HCT116 (cell line): ENCODE measurements around the gene VDAC2. TPM values are rescaled to one million over a fixed set of nuclear protein-coding genes. Genes with fewer than 3 reads are reported as not detected.

Source experiments
- ATAC-seq: fragments of 200-7000 bp; cut with Tn5 transposase; 2 replicates; pipeline ENCODE4 v1.9.1; 2020; ENCODE audit warnings: mild to moderate bottlenecking, moderate library complexity
- BruUV-seq: library from RNA; stranded (reverse); fragments of 400-500 nt; replicated peaks from 2 replicates; lab custom pipeline; 2021; lab: Mats Ljungman, UMichigan
- CTCF ChIA-PET: fragments of 300-600 bp; sonication (Branson Sonifier 250); formaldehyde crosslinking; loops from one replicate; lab custom pipeline; 2021; ENCODE audit warnings: antibody characterized with exemption; lab: Charles Lee
- POLR2A ChIA-PET: fragments of 300-600, 350-600 bp; sonication (Branson Sonifier 250); formaldehyde crosslinking; loops from one replicate; lab custom pipeline; 2021; ENCODE audit warnings: antibody characterized with exemption; lab: Charles Lee
- RAD21 ChIA-PET, 2 experiments: fragments of 300-600 bp; sonication (Branson Sonifier 250); formaldehyde crosslinking; loops; one replicate each; lab custom pipeline; 2023; ENCODE audit warnings: low total read pairs in 2 of 2; ENCODE audit not compliant: uncharacterized antibody in 2 of 2, unreplicated experiment in 2 of 2, low non-redundant PET in 1 of 2; lab: Charles Lee
- DNase-seq: peaks from one replicate; pipeline ENCODE4 v3.0.0-alpha.2; 2010; ENCODE audit warnings: low read depth, low spot score
- H2AFZ ChIP-seq: fragments of 200-600 bp; shearing (Covaris generic), sonication (generic); 2 replicates; pipeline ENCODE4 v1.6.1; 2017; ENCODE audit warnings: low read depth, mixed run types, mixed read lengths, antibody characterized with exemption, low read length; ENCODE audit not compliant: poor library complexity, severe bottlenecking
- H3K27ac ChIP-seq: 2 replicates; pipeline ENCODE4 v1.5.1; 2012; ENCODE audit warnings: low read depth, low read length
- H3K27me3 ChIP-seq: fragments of 200-600 bp; sonication (generic); 2 replicates; pipeline ENCODE4 v1.6.1; 2016; ENCODE audit warnings: mixed run types, low read length, mixed read lengths; ENCODE audit not compliant: insufficient read depth
- H3K36me3 ChIP-seq, 2 experiments: fragments of 200-500 bp in 1 of 2; fragments of 200-600 bp in 1 of 2; sonication (Bioruptor generic) in 1 of 2; sonication (generic) in 1 of 2; 2 replicates each; pipeline versions ENCODE4 v1.5.1 to v1.6.1; 2014 to 2016; ENCODE audit warnings: low read length in 2 of 2, inconsistent platforms in 1 of 2, mixed read lengths in 1 of 2, mixed run types in 1 of 2; ENCODE audit not compliant: insufficient read depth in 2 of 2, control insufficient read depth in 1 of 2
- H3K4me1 ChIP-seq, 2 experiments: fragments of 200-600 bp in 1 of 2; sonication (generic) in 1 of 2; 2 replicates each; pipeline versions ENCODE4 v1.5.1 to v1.6.1; 2012 to 2017; ENCODE audit warnings: low read length in 2 of 2, inconsistent platforms in 1 of 2, mild to moderate bottlenecking in 1 of 2, mixed read lengths in 1 of 2, mixed run types in 1 of 2, moderate library complexity in 1 of 2; ENCODE audit not compliant: insufficient read depth in 2 of 2, control insufficient read depth in 1 of 2
- H3K4me2 ChIP-seq: fragments of 200-600 bp; sonication (generic); 2 replicates; pipeline ENCODE4 v1.6.1; 2017; ENCODE audit warnings: mixed run types, low read length, mixed read lengths
- H3K4me3 ChIP-seq, 2 experiments: fragments of 200-600 bp in 1 of 2; sonication (generic) in 1 of 2; replicated peaks in 1 of 2; 2 replicates each; pipeline ENCODE4 v1.5.1; 2011 to 2016; ENCODE audit warnings: low read length in 2 of 2, control low read depth in 1 of 2, low read depth in 1 of 2, mild to moderate bottlenecking in 1 of 2, mixed read lengths in 1 of 2, mixed run types in 1 of 2
- H3K79me2 ChIP-seq: fragments of 200-600 bp; sonication (generic); 2 replicates; pipeline ENCODE4 v1.6.1; 2017; ENCODE audit warnings: mild to moderate bottlenecking, mixed run types, low read length, moderate library complexity, mixed read lengths; ENCODE audit not compliant: insufficient read depth
- H3K9ac ChIP-seq: fragments of 200-600 bp; sonication (generic); 2 replicates; pipeline ENCODE4 v1.6.1; 2016; ENCODE audit warnings: low read length, mixed read lengths
- H3K9me2 ChIP-seq: fragments of 200-600 bp; sonication (generic), shearing (Covaris generic); 2 replicates; pipeline ENCODE4 v1.6.1; 2017; ENCODE audit warnings: mixed run types, mild to moderate bottlenecking, moderate library complexity; ENCODE audit not compliant: insufficient read depth
- H3K9me3 ChIP-seq, 2 experiments: fragments of 200-500 bp in 1 of 2; fragments of 200-600 bp in 1 of 2; sonication (Bioruptor generic) in 1 of 2; sonication (generic) in 1 of 2; 2 replicates each; pipeline ENCODE4 v1.6.1; 2014 to 2017; ENCODE audit warnings: low read length in 2 of 2, mixed read lengths in 2 of 2, inconsistent platforms in 1 of 2, low read depth in 1 of 2, mild to moderate bottlenecking in 1 of 2, mixed run types in 1 of 2, moderate library complexity in 1 of 2; ENCODE audit not compliant: control insufficient read depth in 1 of 2, insufficient read depth in 1 of 2
- H4K20me1 ChIP-seq: fragments of 200-600 bp; sonication (generic), shearing (Covaris generic); 2 replicates; pipeline ENCODE4 v1.6.1; 2017; ENCODE audit warnings: mixed run types, mild to moderate bottlenecking, moderate library complexity; ENCODE audit not compliant: insufficient read depth
- CEBPB ChIP-seq: IDR thresholded peaks from 2 replicates; pipeline ENCODE4 v1.6.1; 2012; ENCODE audit warnings: low read depth
- EZH2 ChIP-seq: fragments of 200-600 bp; sonication (generic); IDR thresholded peaks from 2 replicates; pipeline ENCODE4 v1.6.1; 2017; ENCODE audit warnings: antibody characterized with exemption, mixed run types
- FOSL1 ChIP-seq: IDR thresholded peaks from 2 replicates; pipeline ENCODE4 v1.6.1; 2012; ENCODE audit warnings: low read depth
- JUND ChIP-seq: IDR thresholded peaks from 2 replicates; pipeline ENCODE4 v1.6.1; 2012
- POLR2A ChIP-seq: IDR thresholded peaks from 2 replicates; pipeline ENCODE4 v1.7.0; 2011; ENCODE audit warnings: borderline replicate concordance; ENCODE audit not compliant: insufficient read depth, insufficient read length; ENCODE audit errors: extremely low read depth
- RAD21 ChIP-seq: IDR thresholded peaks from 2 replicates; pipeline ENCODE4 v1.6.1; 2012; ENCODE audit warnings: low read depth, mild to moderate bottlenecking
- SIN3A ChIP-seq: IDR thresholded peaks from 2 replicates; pipeline ENCODE4 v1.6.1; 2012; ENCODE audit warnings: low read depth
- ZFX ChIP-seq: fragments of 450-650 bp; IDR thresholded peaks from 2 replicates; pipeline ENCODE4 v1.6.1; 2017
- ZNF274 ChIP-seq: fragments of 200-500 bp; sonication (Bioruptor generic); IDR thresholded peaks from 2 replicates; pipeline ENCODE4 v1.6.1; 2014; ENCODE audit warnings: mild to moderate bottlenecking, low read depth, low read length, inconsistent platforms
- intact Hi-C: fragments of 100-400 bp; cut with micrococcal nuclease; formaldehyde crosslinking; loops from 2 replicates; pipeline ENCODE4 v1.10.0; 2022
- total RNA-seq: library from RNA; stranded (reverse); gene quantifications from one replicate; pipeline ENCODE4 v1.2.1, GENCODE V29; 2021; ENCODE audit not compliant: unreplicated experiment
- TF ChIP-seq, protein P1 (sequence below): IDR thresholded peaks from 2 replicates; pipeline ENCODE4 v1.6.1; 2012
- TF ChIP-seq, protein P2 (sequence below): IDR thresholded peaks from 2 replicates; pipeline ENCODE4 v1.6.1; 2011; ENCODE audit warnings: mild to moderate bottlenecking, low read length, moderate library complexity; ENCODE audit not compliant: insufficient replicate concordance; ENCODE audit errors: extremely low read depth

VDAC2 gene
- total RNA-seq, 1 experiment from 2014 or later = 289 TPM

DNA sequence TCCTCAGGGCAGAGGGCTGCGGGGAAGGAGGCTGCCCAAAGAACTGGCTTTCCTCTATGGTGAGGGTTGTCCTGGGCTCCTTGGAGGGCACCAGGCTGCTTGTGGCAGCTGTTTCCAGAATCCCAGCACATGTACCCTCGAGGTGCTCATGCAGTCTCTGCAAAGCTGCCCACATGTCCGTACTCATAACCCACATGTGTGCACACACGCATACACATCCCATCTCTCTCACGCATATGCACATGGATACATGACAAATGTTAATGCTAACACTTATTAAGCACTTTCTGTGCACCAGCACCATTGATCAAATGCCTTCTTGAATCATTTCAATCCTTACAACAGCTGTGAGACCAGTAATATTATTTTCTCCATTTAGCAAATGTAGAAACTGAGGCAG lies 61.5 kb downstream of the VDAC2 start:
- ChIA-PET RAD21 (interaction anchor here in 1 of 2 experiments (0.7 kb wide), 1 partner anchor 90 kb away, joined by 3 read pairs; no protein-coding TSS in a partner anchor), POLR2A (no interaction called here)

DNA sequence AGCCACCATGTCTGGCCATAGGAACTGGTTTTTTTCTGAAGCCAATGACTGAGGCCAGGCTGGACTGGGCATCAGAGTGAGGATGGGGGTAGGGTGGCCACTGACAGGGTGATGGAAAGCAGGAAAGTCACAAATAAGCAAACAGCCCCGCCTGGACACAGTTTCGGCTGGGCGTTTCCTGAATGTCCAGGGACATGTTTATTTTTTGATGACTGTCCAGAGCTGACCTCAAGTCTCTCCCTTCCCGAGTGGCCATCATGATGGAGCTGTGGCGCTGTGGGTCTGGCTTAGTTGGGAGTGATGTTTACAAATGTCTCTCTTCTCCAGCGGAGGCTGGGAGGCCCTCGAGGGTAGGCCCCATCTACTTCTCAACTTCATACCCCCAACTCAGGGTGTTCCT lies 62.3 kb downstream of the VDAC2 start:
- H3K9ac ChIP-seq = no peak overlapping the region
- H3K4me1 ChIP-seq = peaks cover 12 to 25% of the 10 kb centered on the region in 2 experiments
- H3K4me2 ChIP-seq = no peak overlapping the region
- no peak overlapping the region for H3K4me3 ChIP-seq
- intact Hi-C loops = no loop called here
- ChIA-PET CTCF (no interaction called here), RAD21 (no interaction called here), POLR2A (no interaction called here)
- no peaks in the 10 kb centered on the region for H3K9me3 ChIP-seq
- DNase-seq (no peak), ATAC-seq (no peak)
- H3K27me3 ChIP-seq = no peaks in the 10 kb centered on the region
- H3K79me2 ChIP-seq = no peaks in the 10 kb centered on the region; the same call in none of the 2 replicates
- no peaks in the 10 kb centered on the region for H3K36me3 ChIP-seq
- no peaks in the 10 kb centered on the region for H4K20me1 ChIP-seq
- H3K27ac ChIP-seq = no peak overlapping the region
- no peaks in the 10 kb centered on the region for H3K9me2 ChIP-seq
- BruUV-seq = no TSS peak
- H2AFZ ChIP-seq = no peak overlapping the region
- TF ChIP-seq EZH2 (no peak), CEBPB (no peak), JUND (no peak), ZNF274 (no peak), ZFX (no peak), RAD21 (no peak)
- TF ChIP-seq, protein P1, sequence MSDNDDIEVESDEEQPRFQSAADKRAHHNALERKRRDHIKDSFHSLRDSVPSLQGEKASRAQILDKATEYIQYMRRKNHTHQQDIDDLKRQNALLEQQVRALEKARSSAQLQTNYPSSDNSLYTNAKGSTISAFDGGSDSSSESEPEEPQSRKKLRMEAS = no peak

More for the DNA sequence above, 61.5 kb downstream of the VDAC2 start:
- no peak overlapping the region for H3K9ac ChIP-seq
- H3K4me2 ChIP-seq = no peak overlapping the region
- H3K79me2 ChIP-seq = no peaks in the 10 kb centered on the region; the same call in 1 of the 2 replicates
- CTCF ChIA-PET = no interaction called here
- H3K4me1 ChIP-seq = peaks cover 12 to 25% of the 10 kb centered on the region in 2 experiments
- DNase-seq = no peak
- ATAC-seq = no peak
- intact Hi-C loops = no loop called here
- H2AFZ ChIP-seq = no peak overlapping the region
- no peak overlapping the region for H3K27ac ChIP-seq
- no peak overlapping the region for H3K4me3 ChIP-seq
- no peaks in the 10 kb centered on the region for H3K9me2 ChIP-seq
- BruUV-seq = no TSS peak
- no peaks in the 10 kb centered on the region for H4K20me1 ChIP-seq
- TF ChIP-seq POLR2A = no peak
- TF ChIP-seq, protein P2, sequence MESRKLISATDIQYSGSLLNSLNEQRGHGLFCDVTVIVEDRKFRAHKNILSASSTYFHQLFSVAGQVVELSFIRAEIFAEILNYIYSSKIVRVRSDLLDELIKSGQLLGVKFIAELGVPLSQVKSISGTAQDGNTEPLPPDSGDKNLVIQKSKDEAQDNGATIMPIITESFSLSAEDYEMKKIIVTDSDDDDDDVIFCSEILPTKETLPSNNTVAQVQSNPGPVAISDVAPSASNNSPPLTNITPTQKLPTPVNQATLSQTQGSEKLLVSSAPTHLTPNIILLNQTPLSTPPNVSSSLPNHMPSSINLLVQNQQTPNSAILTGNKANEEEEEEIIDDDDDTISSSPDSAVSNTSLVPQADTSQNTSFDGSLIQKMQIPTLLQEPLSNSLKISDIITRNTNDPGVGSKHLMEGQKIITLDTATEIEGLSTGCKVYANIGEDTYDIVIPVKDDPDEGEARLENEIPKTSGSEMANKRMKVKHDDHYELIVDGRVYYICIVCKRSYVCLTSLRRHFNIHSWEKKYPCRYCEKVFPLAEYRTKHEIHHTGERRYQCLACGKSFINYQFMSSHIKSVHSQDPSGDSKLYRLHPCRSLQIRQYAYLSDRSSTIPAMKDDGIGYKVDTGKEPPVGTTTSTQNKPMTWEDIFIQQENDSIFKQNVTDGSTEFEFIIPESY = no peak
- no peak for TF ChIP-seq ZFX
- no peak for TF ChIP-seq SIN3A
- TF ChIP-seq FOSL1 = no peak
- H3K36me3 ChIP-seq = no peaks in the 10 kb centered on the region
- H3K9me3 ChIP-seq = no peaks in the 10 kb centered on the region
- no peaks in the 10 kb centered on the region for H3K27me3 ChIP-seq
